ENCODE results near the gene UQCC5.

UQCC5 gene

DNA sequence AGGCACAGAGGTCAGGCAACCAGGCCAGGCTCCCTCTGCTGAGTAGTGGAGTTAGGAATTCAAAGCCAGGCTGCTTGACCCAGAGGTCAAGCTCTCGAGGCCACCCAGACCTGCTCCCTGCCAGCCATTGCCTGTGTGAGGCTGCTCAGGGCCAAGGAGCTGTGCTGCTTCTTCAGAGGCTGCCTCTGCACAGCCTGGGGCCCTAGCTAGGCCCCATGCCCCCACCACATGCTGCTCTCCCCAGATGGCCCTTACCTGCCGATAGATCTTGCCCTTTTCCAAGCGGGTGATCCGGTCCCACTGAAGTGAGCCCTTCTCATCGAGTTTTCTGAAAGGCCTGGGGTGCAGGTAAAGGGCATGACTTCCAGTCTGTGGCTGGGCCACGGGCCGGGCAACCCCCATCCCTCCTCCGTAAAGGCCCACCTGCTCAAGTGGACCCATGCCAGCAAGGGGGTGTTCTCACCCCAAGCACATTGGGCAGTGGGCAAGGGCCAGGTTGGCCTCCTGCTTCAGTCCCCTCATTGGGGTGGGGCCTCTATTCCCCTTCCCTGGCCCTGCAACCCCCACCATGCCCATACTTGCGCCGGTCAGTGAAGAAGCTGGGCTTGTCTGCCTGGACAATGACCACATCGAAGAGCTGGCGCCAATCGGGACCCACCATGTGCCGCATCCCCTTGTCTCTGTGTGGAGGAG lies 9.2 kb upstream of the UQCC5 start:
- no peaks in the 10 kb centered on the region for H3K9me3 ChIP-seq (ENCODE audit: control insufficient read depth, low read length)
- H3K27ac ChIP-seq: no peak overlapping the region
- no peak overlapping the region for H2AFZ ChIP-seq
- no peak overlapping the region for H3K9ac ChIP-seq
- no peaks in the 10 kb centered on the region for H3K27me3 ChIP-seq (ENCODE audit: control insufficient read depth, insufficient read depth, low read length)
- H3K36me3 ChIP-seq (ENCODE audit: control insufficient read depth, insufficient read depth, low read length): no peaks in the 10 kb centered on the region
- no peak overlapping the region for H3K4me2 ChIP-seq (ENCODE audit: low read length)
- no peak overlapping the region for H3K4me3 ChIP-seq (ENCODE audit: low read depth, low read length)
- no peaks in the 10 kb centered on the region for H3K79me2 ChIP-seq
- TF ChIP-seq, protein P1, sequence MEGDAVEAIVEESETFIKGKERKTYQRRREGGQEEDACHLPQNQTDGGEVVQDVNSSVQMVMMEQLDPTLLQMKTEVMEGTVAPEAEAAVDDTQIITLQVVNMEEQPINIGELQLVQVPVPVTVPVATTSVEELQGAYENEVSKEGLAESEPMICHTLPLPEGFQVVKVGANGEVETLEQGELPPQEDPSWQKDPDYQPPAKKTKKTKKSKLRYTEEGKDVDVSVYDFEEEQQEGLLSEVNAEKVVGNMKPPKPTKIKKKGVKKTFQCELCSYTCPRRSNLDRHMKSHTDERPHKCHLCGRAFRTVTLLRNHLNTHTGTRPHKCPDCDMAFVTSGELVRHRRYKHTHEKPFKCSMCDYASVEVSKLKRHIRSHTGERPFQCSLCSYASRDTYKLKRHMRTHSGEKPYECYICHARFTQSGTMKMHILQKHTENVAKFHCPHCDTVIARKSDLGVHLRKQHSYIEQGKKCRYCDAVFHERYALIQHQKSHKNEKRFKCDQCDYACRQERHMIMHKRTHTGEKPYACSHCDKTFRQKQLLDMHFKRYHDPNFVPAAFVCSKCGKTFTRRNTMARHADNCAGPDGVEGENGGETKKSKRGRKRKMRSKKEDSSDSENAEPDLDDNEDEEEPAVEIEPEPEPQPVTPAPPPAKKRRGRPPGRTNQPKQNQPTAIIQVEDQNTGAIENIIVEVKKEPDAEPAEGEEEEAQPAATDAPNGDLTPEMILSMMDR (IDR thresholded peaks at IDR 0.05): no peak
- peaks cover 4% of the 10 kb centered on the region for H3K4me1 ChIP-seq

DNA sequence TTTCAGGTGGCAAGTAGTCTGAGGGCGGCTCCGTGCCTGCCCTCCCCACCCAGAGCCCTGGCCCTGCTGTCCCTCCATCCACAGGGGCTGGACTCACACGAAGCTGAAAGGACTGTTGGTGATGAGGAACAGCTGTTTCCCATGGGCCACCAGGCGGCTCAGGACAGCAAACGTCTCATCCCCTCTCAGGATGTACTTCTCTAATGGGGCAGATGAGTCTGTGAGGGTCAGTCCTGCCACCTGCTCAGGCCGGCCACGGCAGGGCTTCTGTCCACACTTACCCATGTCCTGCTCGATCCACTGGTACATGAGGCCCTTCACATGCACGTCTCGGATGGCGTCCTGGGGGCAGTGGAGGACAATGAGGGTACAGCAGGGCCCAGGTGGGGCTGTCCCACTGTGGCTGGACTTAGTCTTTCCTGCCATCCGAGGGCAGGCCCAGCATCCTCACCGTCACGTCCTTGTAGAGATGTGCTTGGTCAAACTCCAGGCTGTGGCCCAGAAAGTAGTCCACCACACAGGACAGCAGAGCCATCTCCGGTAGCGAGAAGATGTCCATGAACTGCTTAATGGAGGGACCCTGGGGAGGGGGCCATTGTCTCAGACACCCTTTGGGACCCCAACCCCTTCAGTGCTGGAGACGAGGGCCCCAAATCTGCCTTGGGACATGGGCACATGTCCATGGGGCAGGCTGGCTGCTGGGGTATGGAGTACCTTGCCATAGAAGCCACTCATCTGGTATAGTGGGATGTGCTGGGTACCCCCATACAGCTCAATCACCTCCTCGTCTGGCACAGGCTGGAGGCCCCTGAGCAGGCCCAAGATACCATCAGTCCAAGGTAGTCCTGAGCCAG lies 8.4 kb upstream of the UQCC5 start:
- Histone ChIP-seq H3K4me2 (ENCODE audit: low read length) (no peak overlapping the region), H3K4me1 (peaks cover 4% of the 10 kb centered on the region), H3K79me2 (no peaks in the 10 kb centered on the region), H3K27me3 (ENCODE audit: control insufficient read depth, insufficient read depth, low read length) (no peaks in the 10 kb centered on the region), H3K36me3 (ENCODE audit: control insufficient read depth, insufficient read depth, low read length) (no peaks in the 10 kb centered on the region), H3K4me3 (ENCODE audit: low read depth, low read length) (no peak overlapping the region), H3K27ac (no peak overlapping the region), H3K9ac (no peak overlapping the region), H2AFZ (no peak overlapping the region), H3K9me3 (ENCODE audit: control insufficient read depth, low read length) (no peaks in the 10 kb centered on the region)
- TF ChIP-seq, protein P1 (IDR thresholded peaks at IDR 0.05): no peak

DNA sequence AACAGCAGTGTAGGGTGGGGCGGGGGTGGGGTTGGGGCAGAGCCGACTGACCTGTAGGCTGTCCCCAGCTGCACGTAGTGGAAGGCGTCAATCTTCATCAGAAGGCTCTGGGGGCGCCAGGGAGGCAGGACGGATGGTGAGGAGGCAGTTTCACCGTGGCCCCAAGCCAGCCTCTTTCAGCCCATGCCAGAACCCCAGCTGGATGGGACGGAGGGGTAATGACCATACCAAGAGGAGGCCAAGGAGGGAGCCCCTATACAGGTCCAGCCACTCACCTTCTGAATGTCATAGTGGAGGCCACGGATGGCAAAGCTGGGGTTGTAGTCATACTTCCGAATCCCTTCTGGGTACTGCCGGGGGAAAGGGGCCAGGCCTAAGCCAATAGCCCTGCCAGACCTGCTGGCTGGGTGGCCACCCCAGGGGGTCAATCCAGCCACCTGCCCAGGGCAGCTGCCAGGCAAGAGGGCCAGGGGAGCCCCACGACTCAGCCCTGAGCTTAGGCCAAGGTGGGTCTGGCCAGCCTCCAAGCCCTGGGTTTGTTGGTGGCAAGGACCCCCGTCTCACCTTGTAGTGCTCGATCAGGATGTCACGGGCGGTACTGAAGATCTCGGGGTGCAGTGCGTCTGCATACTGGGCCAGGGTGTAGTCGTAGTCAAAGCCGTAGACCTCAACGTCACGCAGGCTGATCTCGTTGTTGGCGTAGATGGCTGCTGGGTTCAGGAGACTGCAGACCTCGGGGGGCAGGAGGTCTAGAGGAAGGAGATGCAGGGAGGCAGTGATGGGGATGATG lies 7.6 kb upstream of the UQCC5 start:
- H3K9me3 ChIP-seq (ENCODE audit: control insufficient read depth, low read length): no peaks in the 10 kb centered on the region
- H3K36me3 ChIP-seq (ENCODE audit: control insufficient read depth, insufficient read depth, low read length): no peaks in the 10 kb centered on the region
- no peaks in the 10 kb centered on the region for H3K79me2 ChIP-seq
- H2AFZ ChIP-seq: no peak overlapping the region
- no peaks in the 10 kb centered on the region for H3K27me3 ChIP-seq (ENCODE audit: control insufficient read depth, insufficient read depth, low read length)
- no peak overlapping the region for H3K4me3 ChIP-seq (ENCODE audit: low read depth, low read length)
- H3K4me2 ChIP-seq (ENCODE audit: low read length): no peak overlapping the region
- H3K4me1 ChIP-seq: peaks cover 4% of the 10 kb centered on the region
- no peak overlapping the region for H3K9ac ChIP-seq
- no peak overlapping the region for H3K27ac ChIP-seq
- TF ChIP-seq, protein P1 (IDR thresholded peaks at IDR 0.05): no peak

- TF ChIP-seq, protein P1 (IDR thresholded peaks at IDR 0.05): no peak
- Histone ChIP-seq H3K27me3 (ENCODE audit: control insufficient read depth, insufficient read depth, low read length) (no peaks in the 10 kb centered on the region), H3K4me2 (ENCODE audit: low read length) (no peak overlapping the region), H3K4me1 (peaks cover 4% of the 10 kb centered on the region), H3K9ac (no peak overlapping the region), H3K9me3 (ENCODE audit: control insufficient read depth, low read length) (no peaks in the 10 kb centered on the region), H3K36me3 (ENCODE audit: control insufficient read depth, insufficient read depth, low read length) (no peaks in the 10 kb centered on the region), H3K4me3 (ENCODE audit: low read depth, low read length) (no peak overlapping the region), H3K27ac (no peak overlapping the region), H3K79me2 (no peaks in the 10 kb centered on the region), H2AFZ (peak overlapping the region; percentile 38)
Measured at GRCh38 chr3:52529376-52530333, 6.8 kb upstream of the UQCC5 start.
